Neural cell (in vitro differentiated cells): ENCODE measurements around the gene ADAM29.
"Not testable (repeated sequence)": the region's sequence is repeated elsewhere in the genome, so short reads cannot be mapped to it uniquely, and the experiment has no call there.

ENCODE experiments used
- EP300 ChIP-seq: fragments of 450-650 bp; conservative IDR thresholded peaks from 2 replicates; pipeline ENCODE4 v1.6.1; 2014; ENCODE audit warnings: antibody characterized with exemption, mild to moderate bottlenecking, moderate library complexity; ENCODE audit not compliant: poor library complexity, severe bottlenecking
- EZH2 ChIP-seq: fragments of 200-600, 300-800 bp; shearing (Covaris generic), sonication (generic); IDR thresholded peaks from 2 replicates; pipeline ENCODE4 v1.6.1; 2014; ENCODE audit warnings: antibody characterized with exemption, low read length, borderline replicate concordance, mild to moderate bottlenecking; ENCODE audit not compliant: insufficient read depth, poor library complexity, severe bottlenecking
- POLR2AphosphoS5 ChIP-seq: IDR thresholded peaks from 2 replicates; pipeline ENCODE4 v1.6.1; 2012
- RAD21 ChIP-seq: fragments of 450-650 bp; conservative IDR thresholded peaks from 2 replicates; pipeline ENCODE4 v1.6.1; 2014; ENCODE audit warnings: antibody characterized with exemption, mild to moderate bottlenecking, moderate library complexity
- TAF1 ChIP-seq: IDR thresholded peaks from 2 replicates; pipeline ENCODE4 v1.6.1; 2012; ENCODE audit warnings: low read depth
- TF ChIP-seq, protein P1 (sequence below): fragments of 450-650 bp; IDR thresholded peaks from 2 replicates; pipeline ENCODE4 v1.5.1; 2014; ENCODE audit warnings: antibody characterized with exemption, mild to moderate bottlenecking, moderate library complexity; ENCODE audit not compliant: poor library complexity, severe bottlenecking

DNA sequence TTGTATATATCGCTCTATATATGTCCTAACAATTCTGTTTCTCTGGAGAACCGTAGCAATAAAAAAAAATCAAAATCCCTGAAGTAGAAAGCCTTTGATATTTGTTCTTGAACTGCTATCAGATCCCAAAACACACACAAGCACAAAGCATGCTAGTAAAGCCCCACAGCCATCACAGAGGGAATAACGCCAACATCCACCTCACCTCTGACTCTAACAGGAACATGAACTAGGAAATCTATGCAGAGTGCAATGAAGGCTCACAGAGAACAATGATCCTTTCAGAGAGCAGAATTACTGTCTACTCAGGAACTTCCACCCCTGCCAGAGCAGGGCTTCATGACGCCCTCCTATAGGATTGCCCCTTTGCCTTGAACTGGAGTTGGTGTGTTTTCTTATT, 45.0 kb upstream of the ADAM29 start:
- TF ChIP-seq, protein P1, sequence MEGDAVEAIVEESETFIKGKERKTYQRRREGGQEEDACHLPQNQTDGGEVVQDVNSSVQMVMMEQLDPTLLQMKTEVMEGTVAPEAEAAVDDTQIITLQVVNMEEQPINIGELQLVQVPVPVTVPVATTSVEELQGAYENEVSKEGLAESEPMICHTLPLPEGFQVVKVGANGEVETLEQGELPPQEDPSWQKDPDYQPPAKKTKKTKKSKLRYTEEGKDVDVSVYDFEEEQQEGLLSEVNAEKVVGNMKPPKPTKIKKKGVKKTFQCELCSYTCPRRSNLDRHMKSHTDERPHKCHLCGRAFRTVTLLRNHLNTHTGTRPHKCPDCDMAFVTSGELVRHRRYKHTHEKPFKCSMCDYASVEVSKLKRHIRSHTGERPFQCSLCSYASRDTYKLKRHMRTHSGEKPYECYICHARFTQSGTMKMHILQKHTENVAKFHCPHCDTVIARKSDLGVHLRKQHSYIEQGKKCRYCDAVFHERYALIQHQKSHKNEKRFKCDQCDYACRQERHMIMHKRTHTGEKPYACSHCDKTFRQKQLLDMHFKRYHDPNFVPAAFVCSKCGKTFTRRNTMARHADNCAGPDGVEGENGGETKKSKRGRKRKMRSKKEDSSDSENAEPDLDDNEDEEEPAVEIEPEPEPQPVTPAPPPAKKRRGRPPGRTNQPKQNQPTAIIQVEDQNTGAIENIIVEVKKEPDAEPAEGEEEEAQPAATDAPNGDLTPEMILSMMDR = not testable (repeated sequence)
- not testable (repeated sequence) for TF ChIP-seq RAD21, POLR2AphosphoS5, TAF1, EZH2, EP300
